SKM-1 (cell line): ENCODE data around the gene LCT.
"Not testable (repeated sequence)": the region's sequence is repeated elsewhere in the genome, so short reads cannot be mapped to it uniquely, and the experiment has no call there.

Source experiments
- DNase-seq: peaks from one replicate; lab custom pipeline; 2025; ENCODE audit not compliant: unreplicated experiment; lab: John Stamatoyannopoulos, UW

LCT gene

GRCh38 chr2:135836596-135837270, at the start of gene LCT:
TSS of gene LCT (minus strand) at chr2:135837184. CDS start at chr2:135837169, 15 bp downstream.
- DNase-seq: no peak

DNA sequence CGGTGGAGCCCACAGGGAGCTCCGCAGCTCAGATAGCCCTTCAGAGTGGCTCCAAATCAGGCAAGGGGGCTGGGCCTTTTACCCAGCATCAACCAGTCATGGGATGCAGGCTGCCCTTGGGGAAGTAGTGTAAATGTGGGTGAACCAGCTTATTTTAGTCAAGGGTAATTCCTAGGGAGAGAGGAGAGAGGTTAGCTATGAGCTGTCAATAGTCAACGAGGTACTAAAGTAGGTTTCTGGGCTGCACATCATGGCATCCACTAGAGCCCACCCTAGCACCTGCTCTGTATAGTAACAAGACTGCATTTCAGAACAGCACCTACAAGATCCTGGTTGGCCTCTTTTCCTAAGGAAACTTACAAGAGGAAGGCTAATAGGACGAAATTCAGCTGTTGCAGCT, 48.7 kb upstream of the LCT start:
- no peak for DNase-seq

GRCh38 chr2:135882415-135882814, 45.4 kb upstream of the LCT start:
- DNase-seq: no peak

DNA sequence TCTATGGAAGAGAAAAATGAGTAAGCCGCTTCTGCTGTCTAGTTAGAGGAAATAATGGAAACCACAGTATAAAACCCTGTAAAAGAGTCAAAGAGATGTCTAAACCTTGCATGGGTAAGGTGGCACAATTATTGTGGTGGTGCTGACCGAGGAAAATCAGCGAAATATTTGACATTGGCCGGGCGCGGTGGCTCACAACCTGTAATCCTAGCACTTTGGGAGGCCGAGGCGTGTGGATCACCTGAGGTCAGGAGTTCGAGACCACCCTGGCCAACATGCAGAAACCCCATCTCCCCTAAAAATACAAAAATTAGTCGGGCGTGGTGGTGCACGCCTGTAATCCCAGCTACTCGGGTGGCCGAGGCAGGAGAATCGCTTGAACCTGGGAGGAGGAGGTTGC, 39.8 kb upstream of the LCT start:
- not testable (repeated sequence) for DNase-seq

GRCh38 chr2:135876066-135876711, 39.2 kb upstream of the LCT start, which contains the start of gene MCM6:
TSS of gene MCM6 (minus strand) at chr2:135876443. CDS start at chr2:135876365, 78 bp downstream.
- DNase-seq: peak; percentile 94

DNA sequence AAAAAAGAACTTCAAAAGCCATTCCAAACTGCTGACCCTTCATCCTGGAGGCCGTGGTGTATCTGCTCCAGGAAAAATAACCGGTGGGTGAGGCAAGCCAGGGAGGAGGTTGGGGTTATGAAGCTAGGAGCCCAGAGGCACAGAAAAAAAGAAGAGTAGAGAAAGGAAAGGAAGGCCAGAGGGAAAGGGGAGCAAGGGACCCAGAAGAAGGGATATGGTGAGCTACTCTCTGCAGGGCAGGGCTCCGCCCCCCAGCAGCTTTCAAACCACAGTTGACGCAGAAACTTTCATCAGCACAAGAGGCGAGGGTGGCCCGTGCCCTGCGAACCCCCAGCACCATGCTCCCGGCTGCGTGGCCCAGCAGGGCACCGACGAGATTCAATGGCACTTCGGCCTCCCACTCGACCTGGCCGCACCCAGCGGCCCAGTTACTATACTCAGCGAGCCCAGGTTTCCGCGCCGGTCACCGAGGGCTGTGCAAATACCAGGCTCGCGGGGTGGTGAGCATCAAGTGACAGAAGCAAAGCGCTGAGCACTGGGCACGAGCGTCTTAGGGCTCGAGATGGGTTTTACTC, 38.6 kb upstream of the LCT start:
- no peak for DNase-seq

GRCh38 chr2:135874777-135875365, 37.9 kb upstream of the LCT start:
- DNase-seq: no peak

DNA sequence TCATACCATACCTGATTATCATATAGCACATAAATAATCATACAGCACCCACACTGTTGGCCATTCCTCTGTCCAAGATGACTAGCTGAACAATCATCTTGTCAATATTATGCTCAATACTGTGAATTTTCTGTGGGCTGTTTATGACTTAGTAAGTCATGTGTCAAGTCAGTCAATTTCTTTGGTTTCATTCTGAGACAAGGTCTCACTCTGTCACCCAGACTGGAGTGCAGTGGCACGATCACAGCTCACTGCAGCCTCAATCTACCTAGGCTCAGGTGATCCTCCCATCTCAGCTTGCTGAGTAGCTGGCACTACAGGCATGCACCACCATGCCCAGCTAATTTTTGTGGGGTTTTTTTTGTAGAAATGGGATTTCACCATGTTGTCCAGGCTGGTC, 33.6 kb upstream of the LCT start:
- no peak for DNase-seq

DNA sequence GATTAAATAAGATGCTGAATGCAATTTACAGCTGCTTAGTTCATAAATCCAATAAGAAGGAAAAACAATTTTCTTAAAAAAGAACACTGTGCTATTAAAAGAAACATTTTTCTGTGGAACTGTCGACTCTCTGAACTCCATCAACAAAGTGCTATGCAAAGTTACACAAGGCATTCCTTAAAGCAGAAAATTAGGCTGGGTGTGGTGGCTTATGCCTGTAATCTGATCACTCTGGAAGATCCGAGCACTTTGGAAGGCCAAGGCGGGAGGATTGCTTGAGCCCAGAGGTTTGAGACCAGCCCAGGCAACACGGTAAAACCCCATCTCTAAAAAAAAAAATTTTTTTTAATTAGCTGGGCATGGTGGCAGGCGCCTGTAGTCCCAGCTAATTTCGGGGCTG, 26.2 kb upstream of the LCT start:
- DNase-seq: no peak

GRCh38 chr2:135862718-135863117, 25.7 kb upstream of the LCT start:
- no peak for DNase-seq

GRCh38 chr2:135853401-135853800, 16.4 kb upstream of the LCT start:
- DNase-seq: no peak

GRCh38 chr2:135851858-135852257, 14.9 kb upstream of the LCT start:
- DNase-seq: no peak

GRCh38 chr2:135850892-135851668, 14.1 kb upstream of the LCT start:
- DNase-seq: no peak

GRCh38 chr2:135849087-135849486, 12.1 kb upstream of the LCT start:
- no peak for DNase-seq

- DNase-seq: no peak
These were observed 9.0 kb upstream of the LCT start for GRCh38 chr2:135845997-135846396.

DNA sequence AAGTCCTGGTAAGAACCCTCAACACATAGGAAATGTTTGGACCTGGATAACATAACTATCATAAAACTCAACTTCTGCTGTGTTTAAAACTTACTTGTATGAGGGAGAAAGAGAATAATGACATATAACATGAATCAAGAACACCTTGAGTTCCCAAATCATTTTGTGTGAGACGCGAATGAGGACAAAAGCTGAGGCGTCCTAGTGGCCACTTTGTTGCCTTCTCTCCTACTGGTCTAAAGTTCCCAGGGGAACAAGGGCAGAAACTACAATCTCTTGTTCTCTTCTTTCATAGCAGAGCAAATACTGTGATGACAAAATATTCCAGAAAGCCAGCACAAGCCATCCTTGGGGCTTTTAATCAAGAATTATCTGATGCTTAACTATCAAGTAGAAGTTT, 8.3 kb upstream of the LCT start:
- DNase-seq: no peak

GRCh38 chr2:135844301-135844895, 7.4 kb upstream of the LCT start:
- DNase-seq: no peak

- no peak for DNase-seq
These were observed 6.7 kb upstream of the LCT start for GRCh38 chr2:135843671-135844070.

DNA sequence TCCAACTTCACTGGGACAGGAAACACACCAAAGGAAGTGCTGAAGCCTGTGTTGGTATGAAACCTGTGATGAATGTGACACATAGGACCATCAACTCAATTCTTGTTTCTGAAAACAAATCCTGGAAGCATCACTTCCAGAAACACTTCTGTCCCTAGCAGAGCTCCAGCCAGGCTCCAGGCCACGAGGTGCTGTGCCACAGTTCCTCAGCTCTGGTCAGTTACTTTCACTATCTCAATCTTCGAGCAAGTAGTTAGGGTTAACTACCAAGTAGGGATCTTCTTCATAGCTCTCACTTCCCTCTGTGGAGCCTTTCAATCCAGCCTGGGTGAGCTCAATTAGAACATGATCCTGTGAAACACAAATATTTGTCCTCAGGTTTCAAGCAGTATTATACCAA, 3.6 kb upstream of the LCT start:
- no peak for DNase-seq

- no peak for DNase-seq
These were observed 2.7 kb upstream of the LCT start for GRCh38 chr2:135839713-135840112.

DNA sequence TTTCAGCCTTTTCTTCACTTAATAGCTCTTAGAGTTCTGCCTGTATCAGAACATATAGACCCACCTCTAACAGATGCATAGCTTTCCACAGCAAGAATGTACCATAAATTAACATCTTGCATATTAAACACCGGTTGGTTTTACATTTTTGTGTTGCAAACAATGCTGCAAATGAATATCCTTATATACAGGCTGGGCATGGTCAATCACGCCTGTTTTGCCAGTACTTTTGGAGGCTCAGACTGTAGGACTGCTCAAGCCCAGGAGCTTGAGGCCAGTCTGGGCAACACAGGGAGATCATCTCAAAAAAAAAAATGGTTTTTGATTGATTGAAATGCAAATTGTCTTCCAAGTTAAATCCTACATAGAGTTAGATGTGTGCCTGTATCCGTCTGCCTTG, 1.5 kb upstream of the LCT start:
- DNase-seq: no peak
